OCI-LY1 (cell line): ENCODE results near the gene SHC1.
"Not testable (repeated sequence)": the region's sequence is repeated elsewhere in the genome, so short reads cannot be mapped to it uniquely, and the experiment has no call there.

Source experiments
- H2AFZ ChIP-seq: fragments of 200-600 bp; sonication (generic), shearing (Covaris generic); 2 replicates; pipeline ENCODE4 v1.6.0; 2014; ENCODE audit warnings: antibody characterized with exemption, mild to moderate bottlenecking, low read length
- H3F3A ChIP-seq: fragments of 200-600 bp; sonication (generic), shearing (Covaris generic); 2 replicates; pipeline ENCODE4 v1.6.0; 2014; ENCODE audit warnings: mild to moderate bottlenecking, antibody characterized with exemption, low read length, moderate library complexity; ENCODE audit not compliant: insufficient read depth
- H3K27ac ChIP-seq: fragments of 200-600 bp; sonication (generic); 2 replicates; pipeline ENCODE4 v1.5.1; 2014; ENCODE audit warnings: low read length, mixed run types, mild to moderate bottlenecking, low read depth; ENCODE audit not compliant: poor library complexity, severe bottlenecking
- H3K27me3 ChIP-seq: fragments of 200-600 bp; sonication (generic); 2 replicates; pipeline ENCODE4 v1.6.0; 2014; ENCODE audit warnings: antibody characterized with exemption, mild to moderate bottlenecking, low read length, moderate library complexity; ENCODE audit not compliant: insufficient read depth
- H3K36me3 ChIP-seq: fragments of 200-600 bp; sonication (generic); 2 replicates; pipeline ENCODE4 v1.6.1; 2014; ENCODE audit warnings: mild to moderate bottlenecking, antibody characterized with exemption, low read length, moderate library complexity, mixed read lengths; ENCODE audit not compliant: insufficient read depth
- H3K4me1 ChIP-seq: fragments of 200-600 bp; sonication (generic); 2 replicates; pipeline ENCODE4 v1.5.1; 2014; ENCODE audit warnings: mild to moderate bottlenecking, low read length, moderate library complexity; ENCODE audit not compliant: insufficient read depth, severe bottlenecking
- H3K4me2 ChIP-seq: fragments of 200-600 bp; sonication (generic), shearing (Covaris generic); 2 replicates; pipeline ENCODE4 v1.6.1; 2014; ENCODE audit warnings: low read length
- H3K4me3 ChIP-seq: fragments of 200-600 bp; sonication (generic); 2 replicates; pipeline ENCODE4 v1.5.1; 2014; ENCODE audit warnings: low read length, low read depth, mild to moderate bottlenecking, mixed read lengths; ENCODE audit not compliant: poor library complexity, severe bottlenecking
- H3K79me2 ChIP-seq: fragments of 200-600 bp; shearing (Covaris generic); 2 replicates; pipeline ENCODE4 v1.6.1; 2016; ENCODE audit warnings: mixed run types, low read length, mixed read lengths; ENCODE audit not compliant: insufficient read depth
- H3K9ac ChIP-seq: fragments of 200-600 bp; sonication (generic), shearing (Covaris generic); 2 replicates; pipeline ENCODE4 v1.6.1; 2014; ENCODE audit warnings: mild to moderate bottlenecking, low read length, mixed read lengths
- H3K9me2 ChIP-seq: fragments of 200-600 bp; sonication (generic), shearing (Covaris generic); 2 replicates; pipeline ENCODE4 v1.6.1; 2014; ENCODE audit warnings: low read depth, mild to moderate bottlenecking, low read length, mixed read lengths
- H3K9me3 ChIP-seq: fragments of 200-600 bp; shearing (Covaris generic); 2 replicates; pipeline ENCODE4 v1.6.1; 2014; ENCODE audit warnings: low read length, mixed read lengths
- H4K20me1 ChIP-seq: fragments of 200-600 bp; sonication (generic), shearing (Covaris generic); 2 replicates; pipeline ENCODE4 v1.6.0; 2016; ENCODE audit warnings: mild to moderate bottlenecking, low read length; ENCODE audit not compliant: insufficient read depth
- EZH2 ChIP-seq: fragments of 200-600 bp; sonication (generic), shearing (Covaris generic); IDR thresholded peaks from 2 replicates; pipeline ENCODE4 v1.8.0; 2017; ENCODE audit warnings: borderline replicate concordance, mixed run types, mild to moderate bottlenecking, antibody characterized with exemption, low read length, moderate library complexity, mixed read lengths
- TF ChIP-seq, protein P1 (sequence below): fragments of 200-600 bp; sonication (generic), shearing (Covaris generic); IDR thresholded peaks from 2 replicates; pipeline ENCODE4 v1.5.1; 2017; ENCODE audit warnings: mild to moderate bottlenecking, antibody characterized with exemption, low read length, moderate library complexity, mixed read lengths

SHC1 gene

DNA sequence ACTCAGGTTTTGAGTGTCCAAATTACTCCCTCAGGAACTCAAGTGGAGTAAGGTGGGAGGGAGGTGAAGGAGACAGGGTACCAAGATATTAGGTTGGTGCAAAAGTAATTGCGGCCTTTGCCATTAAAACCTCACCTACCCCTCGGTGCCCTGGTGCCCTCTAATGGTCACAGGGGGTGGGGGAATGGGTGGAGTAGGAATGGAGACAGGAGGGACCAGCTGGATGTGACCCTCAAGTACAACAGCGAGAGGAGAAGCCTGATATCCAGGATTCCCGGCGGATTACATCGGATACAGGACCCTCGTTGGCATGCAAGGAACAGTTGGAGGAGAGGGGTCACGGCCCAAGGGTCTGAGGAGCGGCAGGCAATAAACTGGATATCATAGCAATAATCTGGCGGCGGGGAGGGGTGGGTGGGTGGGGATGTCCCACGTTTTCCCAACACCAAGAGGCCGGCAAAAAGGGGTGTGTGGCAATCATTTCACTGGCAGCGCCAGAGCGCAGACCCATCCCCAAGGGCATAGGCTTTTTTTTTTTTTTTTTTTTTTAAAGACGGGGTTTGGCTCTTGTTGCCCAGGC, 27.7 kb upstream of the SHC1 start:
- H3K9me2 ChIP-seq: no peaks in the 10 kb centered on the region
- no peak overlapping the region for H3K9ac ChIP-seq
- H3K4me3 ChIP-seq: no peak overlapping the region
- H3K27ac ChIP-seq: no peak overlapping the region
- H3K4me1 ChIP-seq: peaks cover 26% of the 10 kb centered on the region
- TF ChIP-seq, protein P1, sequence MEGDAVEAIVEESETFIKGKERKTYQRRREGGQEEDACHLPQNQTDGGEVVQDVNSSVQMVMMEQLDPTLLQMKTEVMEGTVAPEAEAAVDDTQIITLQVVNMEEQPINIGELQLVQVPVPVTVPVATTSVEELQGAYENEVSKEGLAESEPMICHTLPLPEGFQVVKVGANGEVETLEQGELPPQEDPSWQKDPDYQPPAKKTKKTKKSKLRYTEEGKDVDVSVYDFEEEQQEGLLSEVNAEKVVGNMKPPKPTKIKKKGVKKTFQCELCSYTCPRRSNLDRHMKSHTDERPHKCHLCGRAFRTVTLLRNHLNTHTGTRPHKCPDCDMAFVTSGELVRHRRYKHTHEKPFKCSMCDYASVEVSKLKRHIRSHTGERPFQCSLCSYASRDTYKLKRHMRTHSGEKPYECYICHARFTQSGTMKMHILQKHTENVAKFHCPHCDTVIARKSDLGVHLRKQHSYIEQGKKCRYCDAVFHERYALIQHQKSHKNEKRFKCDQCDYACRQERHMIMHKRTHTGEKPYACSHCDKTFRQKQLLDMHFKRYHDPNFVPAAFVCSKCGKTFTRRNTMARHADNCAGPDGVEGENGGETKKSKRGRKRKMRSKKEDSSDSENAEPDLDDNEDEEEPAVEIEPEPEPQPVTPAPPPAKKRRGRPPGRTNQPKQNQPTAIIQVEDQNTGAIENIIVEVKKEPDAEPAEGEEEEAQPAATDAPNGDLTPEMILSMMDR: peak; percentile 63
- no peak for TF ChIP-seq EZH2
- H3K4me2 ChIP-seq: no peak overlapping the region; the same call in 1 of the 2 replicates
- H3K36me3 ChIP-seq: no peaks in the 10 kb centered on the region
- no peaks in the 10 kb centered on the region for H3K27me3 ChIP-seq
- no peaks in the 10 kb centered on the region for H4K20me1 ChIP-seq
- H3F3A ChIP-seq: no peaks in the 10 kb centered on the region
- no peaks in the 10 kb centered on the region for H3K79me2 ChIP-seq
- no peaks in the 10 kb centered on the region for H3K9me3 ChIP-seq
- no peak overlapping the region for H2AFZ ChIP-seq

DNA sequence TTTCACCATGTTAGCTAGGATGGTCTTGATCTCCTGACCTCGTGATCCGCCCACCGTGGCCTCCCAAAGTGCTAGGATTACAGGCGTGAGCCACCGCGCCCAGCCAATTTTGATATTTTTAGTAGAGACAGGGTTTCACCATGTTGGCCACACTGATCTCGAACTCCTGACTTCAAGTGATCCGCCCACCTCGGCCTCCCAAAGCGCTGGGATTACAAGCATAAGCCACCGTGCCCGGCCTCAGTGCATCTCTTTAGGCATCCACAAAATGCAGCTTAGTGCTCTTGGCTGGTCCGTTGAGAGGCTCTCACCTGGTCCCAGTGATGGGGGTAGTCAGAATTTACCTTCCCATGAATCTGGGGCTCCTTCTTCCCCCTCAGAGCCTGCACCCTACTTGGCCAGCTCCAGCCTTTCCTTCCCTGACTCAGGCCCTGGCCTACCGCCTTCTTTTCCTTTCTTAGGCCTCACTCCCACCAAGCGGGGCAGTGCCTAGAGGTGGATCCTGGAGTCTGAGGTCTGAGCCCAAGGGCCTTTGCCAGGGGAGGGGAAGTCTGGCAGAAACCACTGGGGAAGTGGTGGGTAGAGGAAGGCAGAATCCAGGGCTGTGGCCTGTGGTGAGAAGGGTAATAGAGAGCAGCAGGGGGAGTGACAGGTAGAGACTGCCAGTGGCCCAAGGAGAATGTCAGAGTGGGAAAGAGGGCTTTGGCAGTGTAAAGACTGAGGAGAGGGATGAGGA, 26.6 kb upstream of the SHC1 start:
- no peak overlapping the region for H2AFZ ChIP-seq
- no peaks in the 10 kb centered on the region for H3K79me2 ChIP-seq
- H3K4me2 ChIP-seq: no peak overlapping the region
- no peak overlapping the region for H3K27ac ChIP-seq
- peaks cover 26% of the 10 kb centered on the region for H3K4me1 ChIP-seq
- TF ChIP-seq, protein P1: no peak
- TF ChIP-seq EZH2: no peak
- H3K9ac ChIP-seq: no peak overlapping the region
- H3K27me3 ChIP-seq: no peaks in the 10 kb centered on the region
- no peaks in the 10 kb centered on the region for H3F3A ChIP-seq
- H3K9me2 ChIP-seq: no peaks in the 10 kb centered on the region
- peaks cover 3% of the 10 kb centered on the region; the same call in 1 of the 2 replicates for H3K36me3 ChIP-seq
- no peak overlapping the region for H3K4me3 ChIP-seq
- H4K20me1 ChIP-seq: no peaks in the 10 kb centered on the region
- no peaks in the 10 kb centered on the region for H3K9me3 ChIP-seq

DNA sequence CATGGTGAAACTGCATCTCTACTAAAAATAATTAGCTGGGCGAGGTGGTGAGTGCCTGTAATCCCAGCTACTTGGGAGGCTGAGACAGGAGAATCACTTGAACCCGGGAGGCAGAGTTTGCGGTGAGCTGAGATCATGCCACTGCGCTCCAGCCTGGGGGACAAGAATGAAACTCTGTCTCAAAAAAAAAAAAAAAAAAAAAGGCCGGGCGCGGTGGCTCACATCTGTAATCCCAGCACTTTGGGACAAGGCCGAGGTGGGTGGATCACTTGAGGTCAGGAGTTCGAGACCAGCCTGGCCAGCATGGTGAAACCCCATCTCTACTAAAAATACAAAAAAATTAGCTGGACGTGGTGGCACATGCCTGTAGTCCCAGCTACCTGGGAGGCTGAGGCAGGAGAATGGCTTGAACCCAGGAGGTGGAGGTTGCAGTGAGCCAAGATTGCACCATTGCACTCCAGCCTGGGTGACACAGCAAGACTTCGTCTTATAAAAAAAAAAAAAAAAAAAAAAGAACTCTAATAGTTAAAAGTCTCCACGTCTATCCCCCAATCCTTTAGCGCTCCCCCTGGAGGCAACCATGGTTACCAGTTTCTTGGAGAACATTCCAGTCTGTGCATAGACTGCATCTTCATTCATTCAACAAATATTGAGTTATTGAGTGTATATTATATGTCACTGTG, 24.9 kb upstream of the SHC1 start:
- H3K4me1 ChIP-seq: peaks cover 26% of the 10 kb centered on the region
- not testable (repeated sequence) for H3K4me3 ChIP-seq, H3K36me3 ChIP-seq, H3K9me2 ChIP-seq, H3K27ac ChIP-seq, H4K20me1 ChIP-seq, H3K4me2 ChIP-seq, H3K9ac ChIP-seq, H3F3A ChIP-seq, H3K9me3 ChIP-seq, H3K27me3 ChIP-seq, H2AFZ ChIP-seq, H3K79me2 ChIP-seq
- TF ChIP-seq, protein P1: peak; percentile 28; the same call in 1 of the 2 replicates
